Fibroblast of skin of left quadriceps (primary cell): ENCODE measurements around the gene TCF3.

ENCODE experiments used
- DNase-seq, 2 experiments: peaks; one replicate each; pipeline ENCODE4 v3.0.0-alpha.2; 2013; ENCODE audit warnings: low read depth in 2 of 2

Gene TCF3

DNA sequence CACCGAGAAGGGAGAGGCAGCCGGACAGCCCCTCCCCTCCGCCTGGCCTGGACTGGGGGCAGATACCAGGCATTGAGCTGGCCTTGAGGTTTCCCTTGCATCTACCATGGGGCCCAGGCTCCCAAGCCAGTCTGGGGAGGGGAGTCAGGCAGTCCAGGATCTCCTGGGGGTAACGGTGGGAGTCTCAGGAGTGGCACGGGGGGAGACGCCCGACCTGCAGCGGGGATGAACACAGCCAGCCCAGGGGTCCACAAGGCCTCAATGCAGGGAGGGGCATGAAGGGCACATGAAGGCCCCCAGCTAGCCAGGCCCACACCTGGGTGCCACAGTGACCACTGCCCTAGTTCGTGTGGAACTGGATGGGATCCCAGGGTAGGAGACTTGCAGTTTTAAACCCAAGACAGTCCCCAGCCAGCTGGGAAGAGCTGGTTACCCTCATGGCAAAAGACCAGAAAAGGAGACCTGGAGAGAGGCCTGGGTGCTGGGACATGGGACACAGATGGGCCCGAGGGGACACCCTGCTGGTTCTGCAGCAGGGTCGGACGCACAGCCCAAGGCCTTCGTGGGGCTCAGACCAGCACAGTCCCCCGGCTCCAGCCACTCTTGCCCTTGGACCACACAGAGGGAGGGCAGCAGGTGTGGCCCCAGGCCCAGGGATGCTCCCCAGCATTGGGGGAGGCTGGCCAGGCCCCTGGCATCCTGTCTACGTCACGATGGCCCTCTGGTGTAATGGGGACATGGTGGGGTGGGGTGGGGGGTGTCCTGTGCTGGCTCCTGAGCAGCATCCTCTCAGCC is 42.5 kb downstream of the TCF3 start:
- DNase-seq, result no peak

DNA sequence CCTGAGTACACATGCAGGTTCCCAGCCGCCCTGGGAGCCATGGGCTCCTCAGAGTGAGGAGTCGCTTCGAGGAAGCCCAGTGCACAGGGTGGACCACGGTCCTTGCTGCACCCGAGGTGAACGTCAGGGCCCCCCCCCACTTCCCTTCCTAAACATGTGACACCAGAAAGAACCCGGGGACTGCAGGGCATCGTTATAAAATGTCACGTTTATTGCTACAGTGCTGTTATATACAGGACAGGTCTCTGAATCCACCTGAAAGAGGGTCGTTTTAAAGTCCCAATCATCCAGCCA is 43.4 kb downstream of the TCF3 start:
- no peak for DNase-seq

DNA sequence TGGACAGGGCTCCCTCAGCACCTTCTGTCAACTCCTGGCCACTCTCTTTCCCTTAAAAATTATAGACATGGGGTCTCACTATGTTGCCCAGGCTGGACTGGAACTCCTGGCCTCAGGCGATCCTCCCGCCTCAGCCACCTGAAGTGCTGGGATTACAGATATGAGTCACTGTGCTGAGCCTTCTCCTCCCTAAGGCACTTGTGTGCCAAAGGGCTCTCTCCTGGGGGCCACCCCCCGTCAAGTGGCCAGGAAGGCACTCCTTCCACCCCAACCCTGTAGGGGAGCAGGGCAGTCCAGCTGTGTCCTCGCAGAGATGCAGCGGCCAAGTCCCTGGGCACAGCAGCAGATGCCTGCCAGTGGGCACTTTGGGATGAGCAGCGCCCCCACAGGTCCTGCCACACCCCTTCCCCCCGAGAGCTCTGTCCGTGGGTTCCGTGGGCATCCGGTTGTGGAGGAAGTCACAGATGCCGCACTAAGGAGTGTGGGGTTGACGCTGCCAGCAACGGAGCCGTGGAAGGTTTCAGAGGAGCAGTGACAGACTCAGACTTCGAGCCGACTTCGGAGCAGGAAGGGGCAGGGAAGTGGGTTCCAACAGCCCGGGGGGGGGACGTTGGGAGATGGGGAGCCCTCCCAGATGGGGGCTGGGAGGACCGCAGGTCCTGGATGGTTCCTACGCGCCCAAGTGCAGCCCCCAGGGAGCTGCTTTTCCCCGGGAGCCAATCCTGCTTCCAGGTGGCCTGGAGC is 43.9 kb downstream of the TCF3 start:
- no peak for DNase-seq

DNA sequence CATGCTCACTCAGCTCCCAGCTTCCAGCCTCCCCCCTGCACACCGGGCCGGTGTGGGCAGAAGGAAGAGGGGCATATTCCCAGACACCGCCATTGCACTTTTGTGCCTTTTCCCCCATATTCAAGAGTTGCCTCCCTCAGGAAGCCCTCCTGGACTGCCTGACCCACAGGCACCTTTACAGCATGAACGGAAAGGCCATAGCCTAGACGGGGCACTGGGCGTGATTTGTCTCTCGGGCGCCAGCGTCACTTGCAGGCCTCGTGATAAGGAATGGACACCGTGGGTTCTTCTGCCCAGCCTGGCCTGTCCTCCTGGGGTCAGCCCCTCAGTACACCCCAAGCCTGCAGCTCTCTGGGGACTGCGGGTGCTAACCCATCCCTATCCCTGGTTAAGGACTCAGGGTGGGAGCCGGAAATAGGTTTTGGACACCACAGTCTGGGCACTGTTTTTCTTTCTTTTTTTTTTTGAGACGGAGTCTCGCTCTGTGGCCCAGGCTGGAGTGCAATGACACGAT is 46.2 kb downstream of the TCF3 start:
- no peak for DNase-seq

DNA sequence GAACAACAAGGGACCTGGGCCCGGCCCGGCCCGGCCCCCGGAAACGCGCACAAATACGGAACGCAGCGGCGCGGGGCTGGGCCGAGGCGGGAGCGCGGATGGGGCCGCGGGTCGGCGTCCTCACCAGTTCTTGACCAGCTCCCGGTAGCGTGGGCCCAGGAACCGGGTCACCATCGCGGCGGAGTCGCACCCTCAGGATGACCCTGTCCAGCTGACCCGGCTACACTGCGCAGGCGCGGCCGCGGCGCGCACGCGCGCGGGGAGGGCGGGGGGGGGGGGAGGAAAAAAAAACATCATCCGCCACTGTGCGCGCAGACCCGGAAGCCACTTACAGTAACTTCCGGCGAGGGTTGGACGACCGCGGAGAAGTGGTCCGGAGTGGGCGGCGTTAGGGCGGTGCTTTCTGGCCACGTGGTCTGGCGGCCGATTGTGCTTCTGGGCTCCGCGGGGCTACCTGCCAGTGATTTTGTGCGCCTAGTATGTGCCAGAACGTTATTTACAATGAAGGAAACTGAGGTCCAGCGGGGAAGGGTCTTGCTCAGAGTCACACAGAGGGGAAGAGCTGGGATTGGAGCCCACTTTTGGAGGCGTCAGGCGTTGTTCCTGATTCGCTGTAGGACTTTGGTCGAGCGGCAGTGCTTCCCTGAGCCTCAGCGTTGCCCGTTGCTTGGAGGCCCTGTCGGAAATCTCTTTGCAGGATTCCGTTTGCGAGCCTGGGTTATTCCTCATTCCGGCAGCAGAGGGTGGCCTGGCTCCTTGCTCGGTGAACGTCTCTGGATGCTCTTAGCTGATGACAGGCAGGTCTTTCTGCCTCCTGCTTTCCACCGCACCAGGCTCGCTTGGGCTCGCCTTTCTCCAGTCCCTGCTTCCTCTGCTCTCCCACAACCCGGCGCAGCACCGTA is 46.9 kb downstream of the TCF3 start, which contains the start of gene UQCR11:
Gene UQCR11, minus strand, starts transcription at position 227 of the 902 bp plus-strand sequence. Its CDS starts 53 bp downstream, at position 174.
- DNase-seq, result peak; percentile 91

DNA sequence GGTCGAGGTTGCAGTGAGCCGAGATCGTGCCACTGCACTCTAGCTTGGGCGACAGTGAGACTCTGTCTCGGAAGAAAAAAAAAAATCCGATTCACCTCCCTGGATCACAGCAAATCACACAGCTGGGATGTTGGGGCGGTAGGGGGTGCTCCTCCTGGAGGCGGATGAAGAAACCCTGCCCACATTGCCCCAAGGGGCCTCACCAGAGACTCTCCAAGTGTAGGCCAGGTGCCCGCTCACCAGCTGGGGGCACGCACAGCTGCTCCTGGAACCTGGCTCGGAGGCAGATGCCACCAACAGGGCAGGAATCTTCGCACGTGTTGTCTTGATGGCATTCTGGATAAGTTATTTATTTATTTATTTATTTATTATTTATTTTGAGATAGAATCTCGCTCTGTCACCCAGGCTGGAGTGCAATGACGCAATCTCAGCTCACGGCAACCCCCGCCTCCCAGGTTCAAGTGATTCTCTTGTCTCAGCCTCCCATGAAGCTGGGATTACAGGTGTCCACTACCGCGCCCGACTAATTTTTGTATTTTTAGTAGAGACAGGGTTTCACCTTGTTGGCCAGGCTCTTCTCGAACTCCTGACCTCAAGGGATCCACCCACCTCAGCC is 50.2 kb downstream of the TCF3 start:
- DNase-seq, result no peak

DNA sequence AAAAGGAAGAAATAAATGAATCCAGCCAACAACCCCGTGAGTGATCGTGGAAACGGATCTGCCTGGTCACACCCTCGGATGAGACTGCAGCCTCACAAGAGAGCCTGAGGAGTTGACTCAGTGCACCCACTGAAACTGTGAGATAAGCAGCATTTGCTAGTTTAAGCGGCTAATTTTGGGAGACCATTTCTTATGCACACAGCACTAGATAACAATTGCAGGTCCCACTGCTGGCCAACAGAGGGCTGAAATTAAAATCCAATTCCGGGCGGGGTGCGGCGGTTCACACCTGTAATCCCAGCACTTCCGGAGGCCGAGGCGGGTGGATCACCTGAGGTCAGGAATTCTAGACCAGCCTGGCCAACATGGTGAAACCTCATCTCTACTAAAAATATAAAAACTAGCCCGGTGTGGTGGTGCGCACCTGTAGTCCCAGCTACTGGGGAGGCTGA is 50.8 kb downstream of the TCF3 start:
- DNase-seq, result no peak

DNA sequence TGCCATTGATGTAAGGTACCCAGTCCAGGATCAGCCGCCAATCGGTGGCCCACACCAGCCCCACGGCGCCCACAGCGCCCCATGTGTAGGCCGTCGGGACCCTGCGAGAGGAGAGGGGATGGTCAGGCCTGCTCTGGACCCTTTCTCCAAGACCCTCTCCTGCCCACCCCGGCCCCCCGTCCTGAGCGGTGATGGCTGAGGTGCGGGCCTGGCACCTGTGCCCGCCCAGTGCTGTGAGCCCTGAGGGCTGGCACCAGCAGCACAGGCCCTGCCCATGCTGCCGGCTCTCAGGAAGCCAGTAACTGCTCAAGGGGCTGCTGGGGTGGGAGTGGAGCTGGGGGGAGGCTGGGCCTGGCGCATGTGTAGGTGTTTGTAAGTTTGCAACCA is 53.0 kb downstream of the TCF3 start:
- no peak for DNase-seq

DNA sequence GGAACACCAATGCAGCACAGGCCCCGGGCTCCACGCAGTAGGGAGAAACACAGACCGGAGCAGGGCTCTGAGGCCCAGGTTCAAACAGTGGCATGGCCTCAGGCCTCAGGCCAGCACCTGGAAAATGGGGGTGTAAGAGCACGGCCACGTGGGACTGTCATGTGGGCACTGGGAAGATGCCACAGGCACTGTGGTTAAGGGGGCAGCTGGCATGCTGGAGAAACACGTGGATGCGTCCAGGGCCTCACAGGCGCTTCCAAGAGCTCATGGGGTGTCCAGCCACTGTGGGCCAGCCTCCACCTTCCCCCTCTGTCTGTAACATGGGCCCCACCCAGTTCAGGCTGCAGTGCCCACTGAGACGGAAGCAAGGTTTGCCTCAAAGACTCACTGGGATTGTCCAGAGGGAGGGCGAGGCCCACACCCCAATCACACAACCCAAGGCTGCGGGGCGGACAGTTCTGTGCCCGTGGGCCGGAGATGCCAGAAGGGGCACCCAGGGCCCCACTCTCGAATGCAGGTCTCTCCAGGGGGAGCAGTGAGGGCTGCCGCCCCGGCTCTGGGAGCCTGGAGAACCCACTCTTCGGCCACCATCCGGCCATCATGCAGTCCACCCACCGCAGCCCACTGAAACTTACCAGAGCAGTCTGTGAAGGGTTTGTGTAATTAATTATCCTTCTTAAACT is 53.5 kb downstream of the TCF3 start:
- no peak for DNase-seq

DNA sequence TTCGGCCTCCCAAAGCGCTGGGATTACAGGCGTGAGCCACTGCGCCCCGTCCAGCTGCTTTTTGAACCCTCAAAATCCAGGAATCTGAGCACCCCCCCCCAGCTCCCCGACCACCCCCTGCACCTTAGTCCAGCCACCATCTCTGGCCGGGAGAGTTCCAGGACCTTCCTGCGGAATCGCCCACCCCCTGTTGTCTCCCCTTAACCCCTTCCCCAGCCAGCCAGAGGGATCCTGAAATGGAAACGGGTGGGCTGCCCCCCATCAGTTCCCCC is 59.0 kb downstream of the TCF3 start:
- no peak for DNase-seq

DNA sequence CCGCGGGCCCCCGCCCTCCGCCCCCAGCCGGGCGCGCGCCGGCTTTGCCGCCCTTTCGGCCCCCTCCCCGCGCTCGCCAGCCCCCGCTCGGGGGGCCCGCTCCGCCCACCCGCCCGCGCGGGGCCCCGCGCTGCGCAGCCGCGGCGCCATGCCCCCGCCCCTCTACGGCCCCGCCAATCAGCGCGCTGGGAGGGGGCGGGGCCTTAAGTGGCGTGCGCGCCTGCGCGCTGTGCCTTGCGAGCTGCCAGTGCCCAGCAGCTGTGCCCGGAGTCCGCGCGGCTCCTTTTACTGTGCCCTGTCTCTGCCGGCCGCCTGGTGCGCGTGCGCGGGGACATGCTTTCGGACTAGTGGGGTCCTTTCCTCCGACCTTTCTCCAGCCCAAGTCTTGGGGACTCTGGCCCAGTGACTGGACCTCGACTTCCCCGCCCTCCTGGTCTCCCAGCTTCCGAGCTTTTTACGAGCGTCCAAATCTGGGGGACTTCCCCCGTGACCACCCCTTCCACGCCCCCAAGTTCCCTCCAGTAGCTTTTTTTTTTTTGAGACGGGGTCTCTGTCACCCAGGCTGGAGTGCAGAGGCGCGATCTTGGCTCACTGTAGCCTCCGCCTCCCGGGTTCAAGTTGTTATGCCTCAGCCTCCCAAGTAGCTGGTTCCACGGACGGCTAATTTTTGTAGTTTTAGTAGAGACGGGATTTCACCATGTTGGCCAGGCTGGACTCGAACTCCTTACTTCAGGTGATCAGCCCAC is 59.5 kb downstream of the TCF3 start, which contains the start of gene MBD3:
Gene MBD3, minus strand, starts transcription at position 111 of the 746 bp plus-strand sequence. CDS start 234 bp downstream, outside the sequence.
- peak; percentile 79 to 82 for DNase-seq

DNA sequence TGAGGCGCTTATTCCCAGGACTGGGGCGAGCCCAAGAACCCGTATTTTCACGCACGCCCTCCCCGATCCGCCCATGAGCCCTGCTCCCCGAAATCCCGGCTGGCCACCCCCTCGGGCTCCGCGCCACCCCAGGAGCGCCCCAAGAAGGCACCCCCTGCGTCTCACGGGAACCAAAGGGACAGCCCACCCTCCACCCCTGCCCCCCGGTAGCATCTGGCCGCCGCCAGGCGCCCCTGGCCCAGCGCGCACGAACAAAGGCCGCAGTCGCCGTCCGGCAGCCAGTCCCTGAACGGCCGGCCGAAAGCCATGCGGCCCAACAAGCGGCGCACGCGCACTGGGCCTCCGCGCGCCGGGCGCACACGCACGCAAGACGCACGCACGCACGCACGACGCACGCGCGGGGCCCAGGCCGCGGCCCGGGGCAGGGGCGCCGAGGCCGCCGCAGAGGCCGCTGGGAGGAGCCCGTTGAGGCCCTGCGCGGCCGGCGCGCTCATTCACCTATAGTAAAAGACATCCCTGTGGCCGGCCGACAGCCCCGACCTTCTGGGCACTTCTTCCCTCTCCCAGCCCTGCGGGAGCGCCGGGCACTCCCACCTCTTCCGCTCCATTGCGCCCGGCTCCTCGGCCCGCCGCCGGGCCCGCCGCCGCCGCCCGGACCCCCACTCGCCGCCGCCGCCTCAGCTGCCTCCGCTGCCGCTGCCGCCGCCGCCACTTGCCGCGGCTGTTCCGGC is 60.2 kb downstream of the TCF3 start:
- peak; percentile 71 to 76 for DNase-seq

DNA sequence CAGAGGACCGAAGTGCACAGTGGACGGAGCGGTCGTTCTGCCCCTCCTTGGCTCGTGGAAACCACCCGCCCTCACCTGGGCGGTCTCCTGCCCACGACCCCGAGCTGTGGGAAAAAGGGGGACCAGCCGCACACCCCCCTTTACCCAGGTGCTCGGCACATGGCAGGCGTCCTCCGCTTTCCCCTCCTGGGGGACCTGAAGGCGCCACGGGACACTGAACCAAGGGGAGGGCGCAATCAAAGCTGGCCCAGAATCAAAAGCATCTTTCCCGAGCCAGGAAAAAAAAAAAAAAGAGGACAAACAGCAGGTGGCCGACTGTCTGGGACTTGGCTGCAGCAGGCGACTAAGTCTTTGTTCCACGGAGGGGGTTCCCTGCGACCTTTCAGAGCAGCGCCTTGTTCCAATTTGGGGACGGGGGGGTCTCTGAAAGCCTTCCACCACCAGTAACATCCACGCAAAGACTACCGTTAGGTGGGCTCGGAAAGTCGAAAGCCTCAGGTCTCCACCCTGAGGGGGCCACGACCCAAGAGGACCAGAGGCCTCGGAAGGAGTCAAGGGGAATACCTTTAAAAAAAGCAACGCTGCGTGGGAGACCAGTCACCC is 60.9 kb downstream of the TCF3 start:
- DNase-seq, result no peak

DNA sequence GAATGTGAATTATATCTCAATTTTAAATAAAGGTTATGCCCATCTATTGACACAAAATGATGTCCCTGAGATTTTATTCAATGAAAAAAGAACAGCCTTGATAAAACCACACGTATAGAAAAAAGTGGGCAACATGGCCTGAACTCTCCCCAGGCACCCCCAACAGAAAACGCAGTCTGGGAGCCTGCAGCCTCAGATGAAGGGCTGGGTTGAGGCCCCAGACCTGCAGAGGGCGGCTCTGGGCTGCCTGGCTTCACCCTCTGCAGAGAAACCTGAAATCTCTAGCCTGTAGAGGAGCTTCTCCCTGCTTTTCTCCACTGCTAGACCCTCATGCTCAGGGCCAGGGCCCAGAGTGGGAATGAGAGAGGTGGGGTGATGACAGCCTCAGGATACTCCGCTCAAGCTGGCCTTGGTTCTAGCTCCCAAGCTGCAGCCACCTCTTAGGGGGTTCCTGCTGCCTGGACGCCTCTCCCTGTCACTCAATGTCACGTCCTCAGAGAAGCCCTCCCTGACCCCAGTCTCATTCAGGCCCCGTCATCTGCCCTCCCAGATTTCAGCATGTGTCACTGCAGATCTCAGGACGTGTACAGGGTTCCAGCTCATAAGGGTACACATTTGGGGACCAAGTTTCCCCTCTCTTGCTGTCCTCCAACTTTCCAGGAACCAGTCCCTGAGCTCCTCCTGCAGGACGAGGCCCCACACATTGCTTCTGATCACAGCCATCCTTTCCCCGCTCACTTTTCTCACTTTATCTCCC is 61.6 kb downstream of the TCF3 start:
- no peak for DNase-seq

DNA sequence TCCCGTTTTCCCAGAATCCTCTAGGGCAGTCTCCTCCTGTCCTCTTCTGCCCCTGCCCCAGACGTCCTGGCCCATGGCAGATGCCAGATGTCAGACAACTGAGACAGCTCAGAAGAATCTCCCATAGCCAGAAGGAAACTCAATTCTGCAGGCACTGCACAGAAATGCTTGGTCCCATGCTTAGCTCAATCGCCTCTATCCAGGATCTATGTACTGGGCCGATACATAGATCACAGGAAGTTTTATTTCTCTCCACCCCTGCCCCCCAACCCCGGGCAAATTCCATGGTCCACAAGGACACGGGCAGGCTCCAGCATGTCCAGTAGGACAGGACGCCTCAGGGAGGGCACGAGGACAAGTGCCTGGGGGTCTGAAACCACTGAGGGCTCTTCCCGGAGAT is 64.5 kb downstream of the TCF3 start:
- DNase-seq, result no peak

DNA sequence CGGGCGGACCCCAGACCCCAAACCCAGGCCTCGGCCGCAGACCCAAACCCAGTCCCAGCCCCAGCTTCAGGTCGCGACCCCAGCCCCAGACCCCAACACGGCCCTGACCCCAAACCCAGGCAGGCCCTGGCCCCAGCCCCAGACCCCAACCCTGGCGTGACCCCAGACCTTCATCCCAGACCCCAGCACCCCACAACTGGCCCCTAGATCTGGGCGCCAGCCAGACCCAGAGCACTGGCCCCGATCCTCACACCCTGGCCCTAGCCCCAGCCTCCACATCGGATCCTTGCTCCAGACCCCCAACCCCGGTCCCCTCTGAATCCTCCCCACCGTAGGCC is 67.2 kb downstream of the TCF3 start:
- DNase-seq, result no peak

DNA sequence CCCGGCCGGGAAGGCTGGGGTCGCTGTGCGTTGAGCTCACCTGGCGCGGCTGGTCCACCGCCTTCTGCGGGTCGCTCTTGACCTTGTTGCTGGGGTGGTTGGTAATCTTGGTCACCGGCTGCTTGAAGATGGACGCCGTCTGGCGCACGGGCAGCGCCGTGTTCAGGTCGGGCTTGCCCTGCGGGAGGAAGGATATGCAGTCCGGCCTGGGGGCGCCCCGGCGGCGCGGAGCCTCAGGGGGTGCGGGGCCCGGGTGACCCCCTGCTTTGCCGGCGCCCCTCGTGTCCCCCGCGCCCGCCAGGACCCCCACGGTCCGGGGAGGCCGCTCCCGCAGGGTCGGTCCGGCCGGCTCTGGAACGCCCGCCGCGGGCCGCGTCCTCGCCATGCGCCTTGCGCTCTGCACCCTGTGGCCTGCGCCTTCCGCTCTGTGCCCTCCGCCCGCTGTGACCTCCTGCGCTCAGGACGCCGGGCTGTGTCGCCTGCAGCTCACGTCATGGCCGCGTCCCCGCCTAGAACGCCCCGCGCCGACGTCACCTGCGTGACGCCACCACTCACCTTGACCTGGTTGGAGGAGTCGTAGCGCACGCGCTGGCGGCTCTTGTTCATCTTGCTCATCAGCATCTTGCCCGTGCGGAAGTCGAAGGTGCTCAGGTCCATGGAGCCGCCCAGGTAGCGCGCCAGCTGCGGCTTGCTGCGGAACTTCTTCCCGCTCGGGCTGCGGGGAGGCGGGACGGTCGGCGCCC is 67.7 kb downstream of the TCF3 start:
- DNase-seq, result no peak

DNA sequence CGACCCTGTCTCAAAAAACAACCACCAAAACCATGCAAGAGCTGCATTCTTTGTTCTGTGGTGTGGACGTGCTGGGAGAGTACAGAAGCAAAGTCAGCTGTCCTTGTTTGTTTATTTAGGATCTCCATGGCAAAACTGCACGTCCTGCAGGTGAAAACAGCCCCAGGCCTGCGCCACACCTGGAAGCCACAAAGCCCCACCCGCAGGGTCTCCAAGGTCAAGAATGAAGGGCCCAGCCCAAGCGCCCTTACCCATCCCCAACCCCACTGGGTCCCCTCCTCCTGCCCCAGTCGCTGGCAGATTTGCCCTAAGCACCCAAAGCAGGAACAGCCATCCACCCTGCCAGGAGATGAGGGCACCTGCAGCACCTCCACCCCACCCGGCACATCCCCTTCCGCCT is 70.2 kb downstream of the TCF3 start:
- no peak for DNase-seq
